Epithelial cell of esophagus (primary cell): ENCODE results near the gene CCND1.
A peak's percentile ranks its signal among the peaks of the same experiment; 100 is the strongest.

Experiments
- DNase-seq: peaks from one replicate; pipeline ENCODE4 v3.0.0; 2010; ENCODE audit warnings: low read depth
- H3K4me3 ChIP-seq: 2 replicates; pipeline ENCODE4 v1.5.1; 2011; ENCODE audit warnings: mild to moderate bottlenecking, low read length, control low read depth
- CTCF ChIP-seq: IDR thresholded peaks from 2 replicates; pipeline ENCODE4 v1.5.1; 2011; ENCODE audit warnings: low read depth, mild to moderate bottlenecking, low read length, control low read depth, inconsistent platforms; ENCODE audit not compliant: insufficient read depth; ENCODE audit errors: missing control alignments

The CCND1 gene

GRCh38 chr11:69660001-69660500 is 19.1 kb downstream of the CCND1 start:
- DNase-seq: no peak
- H3K4me3 ChIP-seq: no peak overlapping the region
- TF ChIP-seq CTCF: no peak

DNA sequence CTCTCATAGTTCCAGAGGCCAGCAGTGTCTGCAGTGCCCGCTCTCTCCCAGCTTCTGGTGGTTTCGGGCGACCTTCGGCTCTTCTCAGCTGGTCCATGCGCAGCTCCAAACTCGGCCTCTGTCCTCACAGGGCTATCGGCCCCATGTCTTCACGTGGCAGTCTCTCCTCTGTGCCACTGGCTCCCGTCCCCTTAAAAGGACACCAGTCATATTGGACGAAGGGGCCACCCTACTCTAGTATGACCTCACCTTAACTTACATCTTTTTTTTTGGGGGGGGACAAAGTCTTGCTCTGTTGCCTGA is 20.4 kb downstream of the CCND1 start:
- no peak overlapping the region for H3K4me3 ChIP-seq
- DNase-seq: no peak

DNA sequence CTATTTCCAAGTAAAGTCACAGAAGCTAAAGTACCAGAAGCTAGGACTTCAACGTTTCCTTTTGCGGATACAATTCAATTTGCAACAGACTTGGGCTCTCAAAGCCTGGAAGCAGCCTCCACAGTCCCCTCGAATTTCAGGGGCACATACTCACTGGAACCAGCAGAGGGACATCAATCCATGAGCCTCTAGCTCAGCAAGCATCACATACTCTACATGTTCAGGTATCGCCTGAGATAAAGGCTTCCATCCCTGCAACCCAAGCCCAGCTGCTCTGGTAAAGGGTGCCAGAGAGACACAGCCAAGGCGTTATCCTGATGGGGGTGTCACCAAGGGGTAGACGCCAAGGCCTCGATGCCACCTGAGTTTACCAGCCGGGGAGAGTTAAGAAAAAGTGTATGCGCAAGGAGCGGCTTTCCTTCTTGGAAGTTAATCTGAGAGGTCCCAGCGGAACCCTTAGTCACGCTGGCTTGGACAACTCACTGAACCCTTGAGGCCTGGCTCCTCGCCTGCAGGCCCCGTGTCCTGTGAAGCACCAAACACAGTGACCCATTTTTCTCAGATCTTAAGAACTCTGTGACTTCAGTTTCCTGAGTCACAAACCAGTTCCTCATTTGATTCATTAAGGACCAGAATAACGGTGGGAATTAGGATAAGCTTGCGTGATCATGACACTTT is 21.2 kb downstream of the CCND1 start:
- no peak overlapping the region for H3K4me3 ChIP-seq
- DNase-seq: no peak
- TF ChIP-seq CTCF: peak; percentile 28

More for the DNA sequence above, 20.4 kb downstream of the CCND1 start:
- TF ChIP-seq CTCF: no peak

GRCh38 chr11:69662806-69663205 is 21.9 kb downstream of the CCND1 start:
- no peak overlapping the region for H3K4me3 ChIP-seq
- DNase-seq: no peak
- TF ChIP-seq CTCF: no peak

GRCh38 chr11:69663326-69663725 is 22.4 kb downstream of the CCND1 start:
- H3K4me3 ChIP-seq: no peak overlapping the region
- no peak for TF ChIP-seq CTCF
- DNase-seq: no peak

GRCh38 chr11:69664103-69664775 is 23.3 kb downstream of the CCND1 start:
- DNase-seq: no peak
- no peak for TF ChIP-seq CTCF
- H3K4me3 ChIP-seq: no peak overlapping the region

GRCh38 chr11:69664901-69665300 is 23.9 kb downstream of the CCND1 start:
- DNase-seq: no peak
- H3K4me3 ChIP-seq: no peak overlapping the region

More at GRCh38 chr11:69664901-69665300, 23.9 kb downstream of the CCND1 start:
- no peak for TF ChIP-seq CTCF
